H1 (cell line): ENCODE data around the gene CYLD. TPM values are rescaled to one million over a fixed set of nuclear protein-coding genes. Genes with fewer than 3 reads are reported as not detected.

Experiments used
- CTCF ChIA-PET: fragments of 300-600 bp; sonication (Branson Sonifier 250); formaldehyde crosslinking; loops from one replicate; lab custom pipeline; 2021; ENCODE audit not compliant: partially characterized antibody; lab: Charles Lee
- POLR2A ChIA-PET: fragments of 300-600 bp; sonication (Branson Sonifier 250); formaldehyde crosslinking; loops from one replicate; lab custom pipeline; 2021; ENCODE audit warnings: inconsistent platforms; ENCODE audit not compliant: partially characterized antibody; lab: Charles Lee
- DNase-seq, 2 experiments: peaks; one replicate each; pipeline versions ENCODE4 v3.0.0 to v3.0.0-alpha.2; 2010 to 2022; ENCODE audit warnings: low spot score in 2 of 2, low read depth in 1 of 2, mixed read lengths in 1 of 2
- FAIRE-seq: peaks from 2 replicates; lab custom pipeline; 2011; peaks lifted over from hg19 to GRCh38; lab: Jason Lieb, UNC
- H2AFZ ChIP-seq: 2 replicates; pipeline ENCODE4 v1.8.1; 2012; ENCODE audit warnings: low read length, inconsistent platforms
- H2AK5ac ChIP-seq: 2 replicates; pipeline ENCODE4 v1.6.1; 2013; ENCODE audit warnings: low read depth, low read length
- H2BK120ac ChIP-seq: replicated peaks from 2 replicates; pipeline ENCODE3; 2013; ENCODE audit warnings: low read depth, low read length, inconsistent platforms
- H2BK12ac ChIP-seq: 2 replicates; pipeline ENCODE4 v1.6.1; 2013; ENCODE audit warnings: low read depth, low read length
- H2BK15ac ChIP-seq: 2 replicates; pipeline ENCODE4 v1.6.1; 2013; ENCODE audit warnings: low read length
- H2BK20ac ChIP-seq: 2 replicates; pipeline ENCODE4 v1.6.1; 2013; ENCODE audit warnings: low read length
- H2BK5ac ChIP-seq: 2 replicates; pipeline ENCODE4 v1.6.1; 2013; ENCODE audit warnings: low read depth, low read length
- H3K14ac ChIP-seq: 2 replicates; pipeline ENCODE4 v1.6.1; 2013; ENCODE audit warnings: inconsistent platforms; ENCODE audit not compliant: insufficient read length
- H3K18ac ChIP-seq: 2 replicates; pipeline ENCODE4 v1.6.1; 2013; ENCODE audit warnings: low read length; ENCODE audit errors: extremely low read depth
- H3K23ac ChIP-seq: 2 replicates; pipeline ENCODE4 v1.6.1; 2013; ENCODE audit warnings: inconsistent platforms; ENCODE audit not compliant: insufficient read length
- H3K23me2 ChIP-seq: 2 replicates; pipeline ENCODE4 v1.6.1; 2013; ENCODE audit warnings: low read depth, low read length
- H3K27ac ChIP-seq: 2 replicates; pipeline ENCODE4 v1.6.1; 2011; ENCODE audit warnings: low read depth, low read length, inconsistent platforms
- H3K27me3 ChIP-seq, 4 experiments: replicated peaks in 1 of 4; 1 replicate in 1 of 4; 2 replicates in 3 of 4; pipeline versions ENCODE4 v1.6.1 to v1.8.1; 2011 to 2013; ENCODE audit warnings: low read length in 3 of 4, mild to moderate bottlenecking in 3 of 4, inconsistent platforms in 2 of 4, mixed read lengths in 2 of 4, moderate library complexity in 1 of 4; ENCODE audit not compliant: control insufficient read depth in 3 of 4, insufficient read depth in 3 of 4; ENCODE audit errors: extremely low read depth in 1 of 4
- H3K36me3 ChIP-seq, 4 experiments: 2 replicates each; pipeline versions ENCODE4 v1.6.1 to v1.8.1; 2011 to 2013; ENCODE audit warnings: mild to moderate bottlenecking in 4 of 4, low read length in 3 of 4, moderate library complexity in 2 of 4, control low read depth in 1 of 4, inconsistent platforms in 1 of 4; ENCODE audit not compliant: insufficient read depth in 4 of 4, control insufficient read depth in 2 of 4
- H3K4ac ChIP-seq: replicated peaks from 2 replicates; pipeline ENCODE3; 2013; ENCODE audit warnings: low read length, low read depth, mixed read lengths, inconsistent platforms; ENCODE audit not compliant: insufficient read length
- H3K4me1 ChIP-seq, 4 experiments: replicated peaks in 1 of 4; 1 replicate in 1 of 4; 2 replicates in 3 of 4; pipeline versions ENCODE4 v1.6.1 to v1.8.1; 2011 to 2013; ENCODE audit warnings: low read length in 3 of 4, inconsistent platforms in 2 of 4, mixed read lengths in 1 of 4; ENCODE audit not compliant: insufficient read depth in 4 of 4, control insufficient read depth in 3 of 4
- H3K4me2 ChIP-seq, 2 experiments: 2 replicates each; pipeline versions ENCODE4 v1.6.1 to v1.8.1; 2011 to 2013; ENCODE audit warnings: low read depth in 2 of 2, low read length in 2 of 2, control low read depth in 1 of 2, inconsistent platforms in 1 of 2, mild to moderate bottlenecking in 1 of 2; ENCODE audit not compliant: insufficient read depth in 1 of 2
- H3K4me3 ChIP-seq, 4 experiments: fragments of 200-600, 300-600 bp in 1 of 4; sonication (generic), shearing (Covaris generic), sonication (Bioruptor Twin) in 1 of 4; 2 replicates each; pipeline versions ENCODE4 v1.5.1 to v1.8.1; 2011 to 2016; ENCODE audit warnings: low read length in 4 of 4, low read depth in 3 of 4, control low read depth in 2 of 4, inconsistent platforms in 2 of 4, mild to moderate bottlenecking in 2 of 4, mixed read lengths in 1 of 4, moderate library complexity in 1 of 4; ENCODE audit not compliant: insufficient read depth in 2 of 4; ENCODE audit errors: extremely low read depth in 1 of 4
- H3K56ac ChIP-seq: replicated peaks from 2 replicates; pipeline ENCODE3; 2013; ENCODE audit warnings: low read depth, mild to moderate bottlenecking, mixed read lengths, low read length, inconsistent platforms; ENCODE audit not compliant: insufficient read length
- H3K79me1 ChIP-seq: 2 replicates; pipeline ENCODE4 v1.6.1; 2013; ENCODE audit warnings: low read depth, low read length, control low read depth
- H3K79me2 ChIP-seq, 2 experiments: 2 replicates each; pipeline versions ENCODE4 v1.6.1 to v1.8.1; 2012 to 2013; ENCODE audit warnings: low read length in 2 of 2, mild to moderate bottlenecking in 2 of 2, inconsistent platforms in 1 of 2; ENCODE audit not compliant: insufficient read depth in 2 of 2, control insufficient read depth in 1 of 2
- H3K9ac ChIP-seq, 4 experiments: replicated peaks in 1 of 4; 1 replicate in 1 of 4; 2 replicates in 3 of 4; pipeline versions ENCODE4 v1.6.1 to v1.8.1; 2011 to 2013; ENCODE audit warnings: low read depth in 3 of 4, low read length in 3 of 4, control low read depth in 2 of 4, mild to moderate bottlenecking in 2 of 4, moderate library complexity in 2 of 4, inconsistent platforms in 1 of 4; ENCODE audit errors: extremely low read depth in 1 of 4
- H3K9me3 ChIP-seq, 2 experiments: 2 replicates each; pipeline versions ENCODE4 v1.6.1 to v1.8.1; 2012 to 2013; ENCODE audit warnings: mild to moderate bottlenecking in 2 of 2, moderate library complexity in 2 of 2, control low read depth in 1 of 2, inconsistent platforms in 1 of 2, low read depth in 1 of 2, low read length in 1 of 2, mixed read lengths in 1 of 2; ENCODE audit not compliant: insufficient read depth in 2 of 2
- H4K20me1 ChIP-seq, 2 experiments: replicated peaks in 1 of 2; 2 replicates each; pipeline versions ENCODE3 to v1.8.1; 2011 to 2013; ENCODE audit warnings: inconsistent platforms in 2 of 2, low read length in 2 of 2, mild to moderate bottlenecking in 1 of 2; ENCODE audit not compliant: insufficient read depth in 2 of 2, control insufficient read depth in 1 of 2
- H4K5ac ChIP-seq: 2 replicates; pipeline ENCODE4 v1.6.1; 2013; ENCODE audit warnings: low read length, low read depth, mixed read lengths, inconsistent platforms; ENCODE audit not compliant: insufficient read length
- H4K8ac ChIP-seq: 2 replicates; pipeline ENCODE4 v1.8.0; 2013; ENCODE audit warnings: mild to moderate bottlenecking, moderate library complexity, low read length, inconsistent platforms; ENCODE audit not compliant: insufficient read depth; ENCODE audit errors: extremely low read depth
- H4K91ac ChIP-seq: replicated peaks from 2 replicates; pipeline ENCODE3; 2013; ENCODE audit warnings: low read length, mixed read lengths, inconsistent platforms; ENCODE audit not compliant: insufficient read length
- BACH1 ChIP-seq: IDR thresholded peaks from 2 replicates; pipeline ENCODE4 v1.6.1; 2012; ENCODE audit warnings: low read length, improper control_type of control experiment
- CBX5 ChIP-seq: fragments of 300-800, 300-1000 bp; sonication (generic); IDR thresholded peaks from 2 replicates; pipeline ENCODE4 v1.7.1; 2016; ENCODE audit warnings: antibody characterized with exemption, low read length, low read depth
- CHD1 ChIP-seq: IDR thresholded peaks from 2 replicates; pipeline ENCODE4 v1.6.1; 2012; ENCODE audit warnings: low read depth, low read length, improper control_type of control experiment
- EGR1 ChIP-seq: IDR thresholded peaks from 2 replicates; pipeline ENCODE4 v1.6.1; 2011; ENCODE audit warnings: low read depth, low read length, borderline replicate concordance
- GTF2F1 ChIP-seq: IDR thresholded peaks from 2 replicates; pipeline ENCODE4 v1.6.1; 2012; ENCODE audit warnings: low read depth, low read length, improper control_type of control experiment, borderline replicate concordance
- RAD21 ChIP-seq, 2 experiments: IDR thresholded peaks in 1 of 2; conservative IDR thresholded peaks in 1 of 2; 2 replicates each; pipeline ENCODE4 v1.6.1; 2011; ENCODE audit warnings: low read depth in 2 of 2, low read length in 2 of 2, improper control_type of control experiment in 1 of 2, inconsistent platforms in 1 of 2, mild to moderate bottlenecking in 1 of 2, moderate library complexity in 1 of 2
- RBBP5 ChIP-seq: IDR thresholded peaks from 2 replicates; pipeline ENCODE4 v1.7.1; 2012; ENCODE audit warnings: low read depth, mild to moderate bottlenecking, inconsistent platforms, low read length, moderate library complexity, borderline replicate concordance
- TCF12 ChIP-seq: IDR thresholded peaks from 2 replicates; pipeline ENCODE4 v1.6.1; 2011; ENCODE audit warnings: low read depth, mild to moderate bottlenecking, low read length
- YY1 ChIP-seq: IDR thresholded peaks from 2 replicates; pipeline ENCODE4 v1.6.1; 2011; ENCODE audit warnings: low read depth, mild to moderate bottlenecking, low read length
- WGBS, 2 experiments: shearing (Covaris generic) in 1 of 2; methylation state at CpG; one replicate each; pipeline versions ENCODE4 v1.1.6 to v1.1.7; 2013 to 2015; ENCODE audit warnings: low lambda C conversion rate in 2 of 2, mixed read lengths in 2 of 2, inconsistent platforms in 1 of 2, low coverage in 1 of 2, missing lambda C conversion rate in 1 of 2; ENCODE audit not compliant: insufficient replicate concordance in 2 of 2, insufficient coverage in 1 of 2, insufficient read length in 1 of 2; ENCODE audit errors: extremely low coverage in 1 of 2, missing lambda C conversion rate in 1 of 2; 5-methylcytosine and 5-hydroxymethylcytosine counted together
- polyA plus RNA-seq, 7 experiments: library from polyadenylated mRNA; depleted of rRNA in 3 of 7; stranded (reverse) in 5 of 7; unstranded in 2 of 7; fragments of >200 nt in 5 of 7; fragments of 200-250 nt in 2 of 7; gene quantifications; 1 replicate in 5 of 7; 2 replicates in 1 of 7; 4 replicates in 1 of 7; pipeline versions ENCODE4 v1.2.1 to v1.2.3, GENCODE V29; 2011 to 2013; ENCODE audit warnings: missing spikeins in 2 of 7, mixed read lengths in 2 of 7
- total RNA-seq: library from RNA; stranded (reverse); fragmentation: NEBNext Ultra II Directional; extraction: Animal tissue kit (Norgen Biotek cat#: 25700); gene quantifications from 2 replicates; pipeline ENCODE4 v1.2.1, GENCODE V29; 2021
- TF ChIP-seq, protein P1 (sequence below), 3 experiments: IDR thresholded peaks; 1 replicate in 2 of 3; 2 replicates in 1 of 3; pipeline versions ENCODE4 v1.5.1 to v1.6.1; 2011; ENCODE audit warnings: low read length in 3 of 3, mild to moderate bottlenecking in 3 of 3, inconsistent platforms in 2 of 3, low read depth in 1 of 3, moderate library complexity in 1 of 3; ENCODE audit not compliant: insufficient read depth in 1 of 3; ENCODE audit errors: control extremely low read depth in 1 of 3
- TF ChIP-seq, protein P2 (sequence below): IDR thresholded peaks from 2 replicates; pipeline ENCODE4 v1.6.1; 2011; ENCODE audit warnings: low read depth, mild to moderate bottlenecking, low read length; ENCODE audit not compliant: insufficient read depth

CYLD gene
- total and polyA plus RNA-seq, 2 of the 8 experiments (the other 6 are each of a cell fraction or from before 2014, with no cell fraction given), result 3.7 to 18.8 TPM

- 59% methylated on average over 3 of the region's 3 CpGs; no CpG with 5 or more reads in 1 of the 2 experiments for WGBS, 2 experiments
- Histone ChIP-seq H3K4me1 (no peaks in the 10 kb centered on the region), H3K23me2 (no peaks in the 10 kb centered on the region), H3K23ac (no peak overlapping the region), H3K18ac (no peak overlapping the region), H3K56ac (no peak overlapping the region), H3K4me3 (no peak overlapping the region), H2AFZ (no peak overlapping the region), H4K91ac (no peak overlapping the region), H4K5ac (no peak overlapping the region), H4K20me1 (no peaks in the 10 kb centered on the region), H2BK20ac (no peak overlapping the region), H3K14ac (no peak overlapping the region), H3K79me2 (no peaks in the 10 kb centered on the region), H2BK15ac (no peak overlapping the region), H3K9ac (no peak overlapping the region), H3K9me3 (no peaks in the 10 kb centered on the region), H2AK5ac (no peak overlapping the region), H3K36me3 (no peaks in the 10 kb centered on the region), H3K27ac (no peak overlapping the region), H3K4ac (no peak overlapping the region), H2BK5ac (no peak overlapping the region), H4K8ac (no peak overlapping the region), H3K27me3 (no peaks in the 10 kb centered on the region), H2BK12ac (no peak overlapping the region), H2BK120ac (no peak overlapping the region), H3K79me1 (no peaks in the 10 kb centered on the region), H3K4me2 (no peak overlapping the region)
- FAIRE-seq, result no peak
- DNase-seq, result no peak
- ChIA-PET CTCF (no interaction called here), POLR2A (no interaction called here)
- TF ChIP-seq TCF12 (no peak), RBBP5 (no peak), GTF2F1 (no peak), YY1 (no peak), CBX5 (no peak), RAD21 (IDR thresholded peaks at IDR 0.05 in 1 of 2, conservative IDR thresholded peaks at IDR 0.05 in 1 of 2; ENCODE audit: low read depth in 2 of 2, low read length in 2 of 2) (no peak), BACH1 (no peak), EGR1 (no peak), CHD1 (no peak)
- TF ChIP-seq, protein P1, sequence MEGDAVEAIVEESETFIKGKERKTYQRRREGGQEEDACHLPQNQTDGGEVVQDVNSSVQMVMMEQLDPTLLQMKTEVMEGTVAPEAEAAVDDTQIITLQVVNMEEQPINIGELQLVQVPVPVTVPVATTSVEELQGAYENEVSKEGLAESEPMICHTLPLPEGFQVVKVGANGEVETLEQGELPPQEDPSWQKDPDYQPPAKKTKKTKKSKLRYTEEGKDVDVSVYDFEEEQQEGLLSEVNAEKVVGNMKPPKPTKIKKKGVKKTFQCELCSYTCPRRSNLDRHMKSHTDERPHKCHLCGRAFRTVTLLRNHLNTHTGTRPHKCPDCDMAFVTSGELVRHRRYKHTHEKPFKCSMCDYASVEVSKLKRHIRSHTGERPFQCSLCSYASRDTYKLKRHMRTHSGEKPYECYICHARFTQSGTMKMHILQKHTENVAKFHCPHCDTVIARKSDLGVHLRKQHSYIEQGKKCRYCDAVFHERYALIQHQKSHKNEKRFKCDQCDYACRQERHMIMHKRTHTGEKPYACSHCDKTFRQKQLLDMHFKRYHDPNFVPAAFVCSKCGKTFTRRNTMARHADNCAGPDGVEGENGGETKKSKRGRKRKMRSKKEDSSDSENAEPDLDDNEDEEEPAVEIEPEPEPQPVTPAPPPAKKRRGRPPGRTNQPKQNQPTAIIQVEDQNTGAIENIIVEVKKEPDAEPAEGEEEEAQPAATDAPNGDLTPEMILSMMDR (IDR thresholded peaks at IDR 0.05; ENCODE audit: control extremely low read depth in 1 of 3, insufficient read depth in 1 of 3, low read depth in 1 of 3, low read length in 3 of 3), result no peak
- TF ChIP-seq, protein P2, sequence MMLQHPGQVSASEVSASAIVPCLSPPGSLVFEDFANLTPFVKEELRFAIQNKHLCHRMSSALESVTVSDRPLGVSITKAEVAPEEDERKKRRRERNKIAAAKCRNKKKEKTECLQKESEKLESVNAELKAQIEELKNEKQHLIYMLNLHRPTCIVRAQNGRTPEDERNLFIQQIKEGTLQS, result no peak
These were observed 85.0 kb downstream of the CYLD start for GRCh38 chr16:50826797-50827316.
